ENCODE results near the gene HGFAC.

The HGFAC gene

GRCh38 chr4:3432381-3432790, 9.4 kb upstream of the HGFAC start:
- TF ChIP-seq CTCF (conservative IDR thresholded peaks at IDR 0.05; ENCODE audit: low read depth, low read length): no peak
- Histone ChIP-seq H4K20me1 (ENCODE audit: insufficient read depth) (no peaks in the 10 kb centered on the region), H3K36me3 (ENCODE audit: insufficient read depth) (no peaks in the 10 kb centered on the region), H3K4me1 (ENCODE audit: low read depth, poor library complexity, severe bottlenecking) (no peaks in the 10 kb centered on the region), H3K27me3 (ENCODE audit: insufficient read depth, low read depth) (no peaks in the 10 kb centered on the region), H3K79me2 (ENCODE audit: insufficient read depth, low read depth) (no peaks in the 10 kb centered on the region), H3K4me3 (IDR thresholded peaks at IDR 0.05; ENCODE audit: insufficient read depth, low read depth, low read length) (no peak overlapping the region), H3K27ac (no peak overlapping the region), H2AFZ (ENCODE audit: low read depth) (no peak overlapping the region), H3K4me2 (no peak overlapping the region), H3K9ac (no peak overlapping the region)

DNA sequence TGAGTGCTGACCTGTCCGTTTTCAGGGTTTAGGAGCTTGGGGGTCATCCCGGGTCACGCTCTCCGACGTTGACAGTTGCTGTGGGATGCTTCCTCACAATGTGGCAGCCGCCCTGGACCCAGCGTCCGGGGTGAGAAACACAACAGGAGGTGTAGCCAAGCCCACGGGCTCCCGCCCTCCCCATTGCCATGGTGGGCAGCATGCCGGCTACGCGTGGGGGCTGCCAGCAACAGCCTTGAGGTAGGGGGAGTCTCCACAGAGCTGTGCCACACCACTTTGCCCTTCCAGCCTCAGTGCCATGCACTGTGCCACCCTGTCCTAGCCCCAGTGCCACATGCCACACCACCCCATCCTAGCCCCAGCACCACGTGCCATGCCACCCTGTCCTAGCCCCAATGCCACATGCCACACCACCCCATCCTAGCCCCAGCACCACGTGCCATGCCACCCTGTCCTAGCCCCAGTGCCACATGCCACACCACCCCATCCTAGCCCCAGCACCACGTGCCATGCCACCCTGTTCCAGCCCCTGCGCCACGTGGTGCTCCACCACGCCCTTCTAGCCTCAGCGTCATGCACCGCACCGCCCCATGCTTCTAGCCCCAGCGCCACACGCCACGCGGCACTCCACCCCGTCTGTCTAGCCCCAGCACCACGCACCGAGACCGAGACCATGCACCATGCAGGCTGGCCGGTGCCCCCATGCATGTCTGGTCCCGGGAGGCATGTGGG, 8.5 kb upstream of the HGFAC start:
- TF ChIP-seq CTCF (conservative IDR thresholded peaks at IDR 0.05; ENCODE audit: low read depth, low read length): no peak
- Histone ChIP-seq H3K36me3 (ENCODE audit: insufficient read depth) (no peaks in the 10 kb centered on the region), H2AFZ (ENCODE audit: low read depth) (no peak overlapping the region), H3K79me2 (ENCODE audit: insufficient read depth, low read depth) (no peaks in the 10 kb centered on the region), H3K9ac (no peak overlapping the region), H3K4me2 (no peak overlapping the region), H3K4me1 (ENCODE audit: low read depth, poor library complexity, severe bottlenecking) (no peaks in the 10 kb centered on the region), H3K4me3 (IDR thresholded peaks at IDR 0.05; ENCODE audit: insufficient read depth, low read depth, low read length) (no peak overlapping the region), H3K27ac (no peak overlapping the region), H4K20me1 (ENCODE audit: insufficient read depth) (no peaks in the 10 kb centered on the region), H3K27me3 (ENCODE audit: insufficient read depth, low read depth) (no peaks in the 10 kb centered on the region)

DNA sequence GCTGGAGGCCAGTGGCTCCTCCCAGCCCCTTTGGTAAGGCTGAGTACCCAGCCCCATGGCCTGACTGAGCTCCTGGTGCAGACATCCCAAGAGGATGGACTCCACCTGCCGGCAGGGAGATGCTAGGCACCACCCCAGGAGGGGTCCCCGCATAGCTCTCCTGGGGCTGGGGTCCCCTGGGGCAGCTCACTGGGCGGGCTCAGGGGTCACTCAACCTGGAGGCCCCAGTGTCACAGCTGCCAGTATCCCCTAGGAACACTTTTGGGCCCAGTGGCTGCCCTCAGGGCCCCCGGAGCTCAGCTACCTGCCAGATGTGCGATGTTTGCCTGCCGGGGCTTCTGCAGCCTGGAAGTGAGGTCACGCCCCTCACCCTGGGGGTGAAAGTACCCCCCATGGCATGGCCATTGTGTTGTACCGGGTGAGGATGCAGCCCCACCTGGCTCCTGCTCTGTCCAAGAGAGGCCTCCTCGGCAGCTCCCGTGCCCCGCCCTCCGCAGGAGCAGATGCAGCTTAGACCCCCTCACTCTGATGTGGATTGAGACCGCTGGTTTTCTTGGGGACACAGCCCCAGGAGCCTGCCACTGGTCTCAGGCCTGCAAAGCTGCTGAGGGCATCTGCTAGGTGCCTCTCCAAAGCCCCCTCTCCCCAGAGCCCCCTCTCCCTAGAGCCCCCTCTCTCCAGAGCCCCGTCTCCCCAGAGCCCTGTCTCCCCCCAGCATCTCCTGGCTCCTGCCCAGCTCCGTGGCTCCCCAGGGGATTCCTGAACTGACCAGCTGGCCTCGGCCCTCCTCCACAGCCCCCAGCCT, 6.7 kb upstream of the HGFAC start:
- H3K79me2 ChIP-seq (ENCODE audit: insufficient read depth, low read depth): no peaks in the 10 kb centered on the region
- H3K9ac ChIP-seq: no peak overlapping the region

GRCh38 chr4:3435686-3435956, 6.1 kb upstream of the HGFAC start:
- no peaks in the 10 kb centered on the region for H4K20me1 ChIP-seq (ENCODE audit: insufficient read depth)

More for the DNA sequence above, 6.7 kb upstream of the HGFAC start:
- Histone ChIP-seq H2AFZ (ENCODE audit: low read depth) (no peak overlapping the region), H3K27me3 (ENCODE audit: insufficient read depth, low read depth) (no peaks in the 10 kb centered on the region), H3K4me1 (ENCODE audit: low read depth, poor library complexity, severe bottlenecking) (no peaks in the 10 kb centered on the region), H3K4me2 (no peak overlapping the region), H4K20me1 (ENCODE audit: insufficient read depth) (no peaks in the 10 kb centered on the region), H3K4me3 (IDR thresholded peaks at IDR 0.05; ENCODE audit: insufficient read depth, low read depth, low read length) (no peak overlapping the region), H3K27ac (no peak overlapping the region), H3K36me3 (ENCODE audit: insufficient read depth) (no peaks in the 10 kb centered on the region)
- no peak for TF ChIP-seq CTCF (conservative IDR thresholded peaks at IDR 0.05; ENCODE audit: low read depth, low read length)

More at GRCh38 chr4:3435686-3435956, 6.1 kb upstream of the HGFAC start:
- Histone ChIP-seq H3K36me3 (ENCODE audit: insufficient read depth) (no peaks in the 10 kb centered on the region), H3K27ac (no peak overlapping the region), H3K79me2 (ENCODE audit: insufficient read depth, low read depth) (no peaks in the 10 kb centered on the region), H3K9ac (no peak overlapping the region), H3K27me3 (ENCODE audit: insufficient read depth, low read depth) (no peaks in the 10 kb centered on the region), H3K4me1 (ENCODE audit: low read depth, poor library complexity, severe bottlenecking) (no peaks in the 10 kb centered on the region), H2AFZ (ENCODE audit: low read depth) (no peak overlapping the region), H3K4me2 (no peak overlapping the region), H3K4me3 (IDR thresholded peaks at IDR 0.05; ENCODE audit: insufficient read depth, low read depth, low read length) (no peak overlapping the region)
- TF ChIP-seq CTCF (conservative IDR thresholded peaks at IDR 0.05; ENCODE audit: low read depth, low read length): no peak
